Endothelial cell of umbilical vein (primary cell): Measurements from ENCODE around the gene HBM. TPM values are rescaled to one million over a fixed set of nuclear protein-coding genes. Genes with fewer than 3 reads are reported as not detected.

Experiments used
- BruUV-seq: library from RNA; stranded (reverse); fragments of 400-500 nt; replicated peaks from 2 replicates; lab custom pipeline; 2021; lab: Mats Ljungman, UMichigan
- CTCF ChIA-PET: fragments of 300-600, 350-600 bp; sonication (Branson Sonifier 250); formaldehyde crosslinking; loops from one replicate; lab custom pipeline; 2021; ENCODE audit warnings: antibody characterized with exemption, inconsistent platforms; lab: Charles Lee
- POLR2A ChIA-PET: fragments of 300-600, 350-600 bp; sonication (Branson Sonifier 250); formaldehyde crosslinking; loops from one replicate; lab custom pipeline; 2021; ENCODE audit warnings: antibody characterized with exemption, inconsistent platforms; lab: Charles Lee
- DNase-seq: peaks from one replicate; pipeline ENCODE4 v3.0.0-alpha.2; 2011; ENCODE audit warnings: low read depth, low spot score
- FAIRE-seq: peaks from 2 replicates; lab custom pipeline; 2011; peaks lifted over from hg19 to GRCh38; lab: Jason Lieb, UNC
- H2AFZ ChIP-seq: 2 replicates; pipeline ENCODE4 v1.6.0; 2012; ENCODE audit warnings: low read depth, low read length, control low read depth, inconsistent platforms
- H3K27ac ChIP-seq: 2 replicates; pipeline ENCODE4 v1.5.1; 2011; ENCODE audit warnings: low read depth, mild to moderate bottlenecking, control low read depth, low read length, moderate library complexity; ENCODE audit not compliant: insufficient read depth
- H3K27me3 ChIP-seq, 2 experiments: 2 replicates each; pipeline versions ENCODE4 v1.6.0 to v1.6.1; 2011; ENCODE audit warnings: low read length in 2 of 2, mixed read lengths in 1 of 2; ENCODE audit not compliant: control insufficient read depth in 2 of 2, insufficient read depth in 2 of 2
- H3K36me3 ChIP-seq, 2 experiments: 2 replicates in 1 of 2; 3 replicates in 1 of 2; pipeline ENCODE4 v1.5.1; 2011; ENCODE audit warnings: low read length in 2 of 2, mild to moderate bottlenecking in 1 of 2, moderate library complexity in 1 of 2; ENCODE audit not compliant: control insufficient read depth in 2 of 2, insufficient read depth in 2 of 2; ENCODE audit errors: extremely low read depth in 1 of 2
- H3K4me1 ChIP-seq: 3 replicates; pipeline ENCODE4 v1.5.1; 2011; ENCODE audit warnings: mild to moderate bottlenecking, low read length; ENCODE audit not compliant: control insufficient read depth, insufficient read depth; ENCODE audit errors: extremely low read depth
- H3K4me2 ChIP-seq: 2 replicates; pipeline ENCODE4 v1.6.1; 2011; ENCODE audit warnings: low read length, control low read depth, mixed read lengths; ENCODE audit not compliant: insufficient read depth
- H3K4me3 ChIP-seq, 3 experiments: fragments of 200-600 bp in 1 of 3; sonication (generic), shearing (Covaris generic) in 1 of 3; replicated peaks in 1 of 3; 2 replicates each; pipeline ENCODE4 v1.5.1; 2011 to 2016; ENCODE audit warnings: control low read depth in 3 of 3, low read length in 3 of 3, mild to moderate bottlenecking in 2 of 3, inconsistent platforms in 1 of 3, low read depth in 1 of 3, moderate library complexity in 1 of 3; ENCODE audit not compliant: insufficient read depth in 1 of 3
- H3K79me2 ChIP-seq: 2 replicates; pipeline ENCODE4 v1.6.0; 2012; ENCODE audit warnings: low read length, inconsistent platforms; ENCODE audit not compliant: control insufficient read depth, insufficient read depth
- H3K9ac ChIP-seq: replicated peaks from 2 replicates; pipeline ENCODE3; 2011; ENCODE audit warnings: low read length, control low read depth; ENCODE audit not compliant: insufficient read depth; ENCODE audit errors: extremely low read depth
- H3K9me1 ChIP-seq: replicated peaks from 3 replicates; pipeline ENCODE4 v1.6.0; 2011; ENCODE audit warnings: mild to moderate bottlenecking, low read length; ENCODE audit not compliant: control insufficient read depth, insufficient read depth; ENCODE audit errors: extremely low read depth
- H3K9me3 ChIP-seq: replicated peaks from 2 replicates; pipeline ENCODE4 v1.5.1; 2012; ENCODE audit warnings: low read length, inconsistent platforms; ENCODE audit not compliant: control insufficient read depth, insufficient read depth
- H4K20me1 ChIP-seq: replicated peaks from 2 replicates; pipeline ENCODE3; 2011; ENCODE audit warnings: mild to moderate bottlenecking, low read length; ENCODE audit not compliant: control insufficient read depth, insufficient read depth; ENCODE audit errors: extremely low read depth
- EZH2 ChIP-seq: IDR thresholded peaks from 2 replicates; pipeline ENCODE4 v1.6.1; 2012; ENCODE audit warnings: borderline replicate concordance, low read depth, mild to moderate bottlenecking, moderate library complexity, low read length, inconsistent platforms; ENCODE audit not compliant: severe bottlenecking
- FOS ChIP-seq: IDR thresholded peaks from 2 replicates; pipeline ENCODE4 v1.6.1; 2011; ENCODE audit warnings: mild to moderate bottlenecking, low read length, moderate library complexity, borderline replicate concordance; ENCODE audit not compliant: insufficient read depth
- GATA2 ChIP-seq: IDR thresholded peaks from 2 replicates; pipeline ENCODE4 v1.7.0; 2011; ENCODE audit warnings: low read depth, mild to moderate bottlenecking, moderate library complexity, mixed read lengths, low read length; ENCODE audit not compliant: insufficient read length, insufficient read depth
- POLR2A ChIP-seq: IDR thresholded peaks from 2 replicates; pipeline ENCODE4 v1.6.1; 2012; ENCODE audit warnings: low read depth, mild to moderate bottlenecking, control low read depth, low read length
- dilution Hi-C: fragments of 300-500 bp; cut with MboI; formaldehyde crosslinking; loops from one replicate; pipeline ENCODE4 v1.15.0; 2019; ENCODE audit warnings: low sequenced_read_pairs; ENCODE audit not compliant: extremely low pct_ligation_motif_present
- intact Hi-C: fragments of 100-400 bp; cut with micrococcal nuclease; formaldehyde crosslinking; loops from one replicate; pipeline ENCODE4 v1.10.0; 2022
- polyA plus RNA-seq, 4 experiments: library from polyadenylated mRNA; depleted of rRNA in 3 of 4; stranded (reverse) in 3 of 4; unstranded in 1 of 4; fragments of >200 nt; gene quantifications; 2 replicates each; pipeline versions ENCODE4 v1.2.1 to v1.2.3, GENCODE V29; 2011 to 2012; ENCODE audit warnings: missing spikeins in 1 of 4
- total RNA-seq: library from RNA; stranded (reverse); gene quantifications from 2 replicates; pipeline ENCODE4 v1.2.3, GENCODE V29; 2021
- TF ChIP-seq, protein P1 (sequence below): IDR thresholded peaks from 2 replicates; pipeline ENCODE4 v1.6.1; 2011; ENCODE audit not compliant: insufficient read depth, insufficient read length
- TF ChIP-seq, protein P2 (sequence below), 2 donors: IDR thresholded peaks; 1 replicate in 1 of 2; 2 replicates in 1 of 2; pipeline ENCODE4 v1.5.1; 2011; ENCODE audit warnings: low read length in 2 of 2, mild to moderate bottlenecking in 2 of 2, moderate library complexity in 2 of 2, control low read depth in 1 of 2, inconsistent platforms in 1 of 2, low read depth in 1 of 2; ENCODE audit not compliant: insufficient read depth in 1 of 2; ENCODE audit errors: extremely low read depth in 1 of 2

Gene HBM
- total and polyA plus RNA-seq, 2 donors (not counting 3 experiments of a cell fraction or from before 2014, with no cell fraction given): not detected

- BruUV-seq: no TSS peak
- POLR2A ChIA-PET: no interaction called here
Observed at GRCh38 chr16:188674-189073, 22.9 kb downstream of the HBM start.

More at GRCh38 chr16:188674-189073, 22.9 kb downstream of the HBM start:
- no peaks in the 10 kb centered on the region for H3K27me3 ChIP-seq
- CTCF ChIA-PET: interaction anchor here (1.0 to 2.1 kb wide), 3 partner anchors 10 to 173 kb away, joined by 4 to 6 read pairs (median 5); no protein-coding TSS in a partner anchor
- peaks cover 15 to 43% of the 10 kb centered on the region in 2 experiments for H3K36me3 ChIP-seq
- H4K20me1 ChIP-seq: no peaks in the 10 kb centered on the region
- H2AFZ ChIP-seq: no peak overlapping the region
- intact Hi-C loops: no loop called here
- TF ChIP-seq GATA2 (no peak), FOS (no peak), EZH2 (no peak), POLR2A (no peak)
- TF ChIP-seq, protein P1, sequence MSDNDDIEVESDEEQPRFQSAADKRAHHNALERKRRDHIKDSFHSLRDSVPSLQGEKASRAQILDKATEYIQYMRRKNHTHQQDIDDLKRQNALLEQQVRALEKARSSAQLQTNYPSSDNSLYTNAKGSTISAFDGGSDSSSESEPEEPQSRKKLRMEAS: no peak
- TF ChIP-seq, protein P2, sequence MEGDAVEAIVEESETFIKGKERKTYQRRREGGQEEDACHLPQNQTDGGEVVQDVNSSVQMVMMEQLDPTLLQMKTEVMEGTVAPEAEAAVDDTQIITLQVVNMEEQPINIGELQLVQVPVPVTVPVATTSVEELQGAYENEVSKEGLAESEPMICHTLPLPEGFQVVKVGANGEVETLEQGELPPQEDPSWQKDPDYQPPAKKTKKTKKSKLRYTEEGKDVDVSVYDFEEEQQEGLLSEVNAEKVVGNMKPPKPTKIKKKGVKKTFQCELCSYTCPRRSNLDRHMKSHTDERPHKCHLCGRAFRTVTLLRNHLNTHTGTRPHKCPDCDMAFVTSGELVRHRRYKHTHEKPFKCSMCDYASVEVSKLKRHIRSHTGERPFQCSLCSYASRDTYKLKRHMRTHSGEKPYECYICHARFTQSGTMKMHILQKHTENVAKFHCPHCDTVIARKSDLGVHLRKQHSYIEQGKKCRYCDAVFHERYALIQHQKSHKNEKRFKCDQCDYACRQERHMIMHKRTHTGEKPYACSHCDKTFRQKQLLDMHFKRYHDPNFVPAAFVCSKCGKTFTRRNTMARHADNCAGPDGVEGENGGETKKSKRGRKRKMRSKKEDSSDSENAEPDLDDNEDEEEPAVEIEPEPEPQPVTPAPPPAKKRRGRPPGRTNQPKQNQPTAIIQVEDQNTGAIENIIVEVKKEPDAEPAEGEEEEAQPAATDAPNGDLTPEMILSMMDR (IDR thresholded peaks at IDR 0.05; ENCODE audit: extremely low read depth in 1 of 2, insufficient read depth in 1 of 2, low read depth in 1 of 2, low read length in 2 of 2): peak in 1 of 2 donors; percentile 5
- no peak overlapping the region for H3K27ac ChIP-seq
- no peaks in the 10 kb centered on the region for H3K4me1 ChIP-seq
- no peak overlapping the region for H3K4me2 ChIP-seq
- H3K9ac ChIP-seq: no peak overlapping the region
- no peaks in the 10 kb centered on the region for H3K79me2 ChIP-seq
- DNase-seq (no peak), FAIRE-seq (no peak)
- H3K9me1 ChIP-seq: no peaks in the 10 kb centered on the region
- H3K9me3 ChIP-seq: no peaks in the 10 kb centered on the region
- no peak overlapping the region for H3K4me3 ChIP-seq
- dilution Hi-C loops: no loop called here
